HEK293 (cell line): Measurements from ENCODE around the gene C1QB.
"Not testable (repeated sequence)": the region's sequence is repeated elsewhere in the genome, so short reads cannot be mapped to it uniquely, and the experiment has no call there.

Experiments used
- CTCF ChIA-PET: fragments of 350-600 bp; formaldehyde crosslinking; extraction: SDS; loops from one replicate; lab custom pipeline; 2021; ENCODE audit warnings: antibody characterized with exemption; lab: Yijun Ruan, JAX
- POLR2A ChIA-PET: fragments of 300-600 bp; formaldehyde crosslinking; extraction: SDS; loops from one replicate; lab custom pipeline; 2020; ENCODE audit warnings: antibody characterized with exemption, inconsistent platforms; lab: Yijun Ruan, JAX
- H3K27ac ChIP-seq: fragments of 200-500 bp; sonication (Bioruptor generic); 2 replicates; pipeline ENCODE4 v1.5.1; 2014; ENCODE audit warnings: low read depth, low read length, control low read depth, inconsistent platforms; ENCODE audit errors: extremely low read depth
- H3K36me3 ChIP-seq, 2 experiments: fragments of 200-500 bp in 1 of 2; sonication (Bioruptor generic) in 1 of 2; 1 replicate in 1 of 2; 2 replicates in 1 of 2; pipeline ENCODE4 v1.5.1; 2014 to 2017; ENCODE audit warnings: inconsistent platforms in 2 of 2, low read length in 2 of 2; ENCODE audit not compliant: control insufficient read depth in 2 of 2, insufficient read depth in 1 of 2
- H3K4me1 ChIP-seq: fragments of 200-500 bp; sonication (Bioruptor generic); 2 replicates; pipeline ENCODE4 v1.5.1; 2014; ENCODE audit warnings: mild to moderate bottlenecking, low read length, inconsistent platforms; ENCODE audit not compliant: control insufficient read depth, insufficient read depth
- H3K4me3 ChIP-seq: 2 replicates; pipeline ENCODE4 v1.5.1; 2011; ENCODE audit warnings: low read depth, mild to moderate bottlenecking, control low read depth, low read length, moderate library complexity
- H3K9me3 ChIP-seq: fragments of 200-500 bp; sonication (Bioruptor generic); 2 replicates; pipeline ENCODE4 v1.5.1; 2014; ENCODE audit warnings: low read depth, low read length, inconsistent platforms; ENCODE audit not compliant: control insufficient read depth, insufficient read depth
- ELK4 ChIP-seq: IDR thresholded peaks from 2 replicates; pipeline ENCODE4 v1.6.1; 2011; ENCODE audit warnings: mild to moderate bottlenecking, low read depth, low read length, borderline replicate concordance
- INSM2 ChIP-seq: fragments of 450-650 bp; formaldehyde crosslinking; IDR thresholded peaks from 2 replicates; pipeline ENCODE4 v1.5.1; 2016; ENCODE audit warnings: missing biosample characterization, missing genetic modification characterization
- SP7 ChIP-seq: fragments of 450-650 bp; formaldehyde crosslinking; IDR thresholded peaks from 2 replicates; pipeline ENCODE4 v1.5.1; 2016; ENCODE audit warnings: missing biosample characterization, missing genetic modification characterization
- WT1 ChIP-seq: fragments of 450-650 bp; formaldehyde crosslinking; IDR thresholded peaks from 2 replicates; pipeline ENCODE4 v1.5.1; 2016; ENCODE audit warnings: missing biosample characterization, missing genetic modification characterization
- ZIC2 ChIP-seq: fragments of 450-650 bp; formaldehyde crosslinking; IDR thresholded peaks from 2 replicates; pipeline ENCODE4 v1.5.1; 2016; ENCODE audit warnings: missing biosample characterization, missing genetic modification characterization
- ZNF121 ChIP-seq: fragments of 450-650 bp; formaldehyde crosslinking; IDR thresholded peaks from 2 replicates; pipeline ENCODE4 v1.5.1; 2016; ENCODE audit warnings: missing biosample characterization, missing genetic modification characterization
- ZNF146 ChIP-seq: fragments of 450-650 bp; formaldehyde crosslinking; IDR thresholded peaks from 2 replicates; pipeline ENCODE4 v1.5.1; 2016; ENCODE audit warnings: missing biosample characterization, missing genetic modification characterization
- ZNF18 ChIP-seq: fragments of 450-650 bp; formaldehyde crosslinking; IDR thresholded peaks from 2 replicates; pipeline ENCODE4 v1.5.1; 2016; ENCODE audit warnings: missing biosample characterization, missing genetic modification characterization
- ZNF324 ChIP-seq: fragments of 450-650 bp; formaldehyde crosslinking; IDR thresholded peaks from 2 replicates; pipeline ENCODE4 v1.5.1; 2016; ENCODE audit warnings: missing biosample characterization, missing genetic modification characterization
- ZNF513 ChIP-seq: fragments of 450-650 bp; IDR thresholded peaks from 2 replicates; pipeline ENCODE4 v1.5.1; 2018; ENCODE audit warnings: missing biosample characterization, missing genetic modification characterization
- ZNF654 ChIP-seq: fragments of 450-650 bp; formaldehyde crosslinking; IDR thresholded peaks from 2 replicates; pipeline ENCODE4 v1.5.1; 2016; ENCODE audit warnings: low read depth, missing biosample characterization, missing genetic modification characterization
- ZNF664 ChIP-seq: fragments of 450-650 bp; formaldehyde crosslinking; IDR thresholded peaks from 2 replicates; pipeline ENCODE4 v1.5.1; 2016; ENCODE audit warnings: missing biosample characterization, missing genetic modification characterization
- ZNF704 ChIP-seq: fragments of 450-650 bp; formaldehyde crosslinking; IDR thresholded peaks from 2 replicates; pipeline ENCODE4 v1.5.1; 2016; ENCODE audit warnings: missing biosample characterization, missing genetic modification characterization
- ZNF785 ChIP-seq: fragments of 450-650 bp; formaldehyde crosslinking; IDR thresholded peaks from 2 replicates; pipeline ENCODE4 v1.5.1; 2016; ENCODE audit warnings: missing biosample characterization, missing genetic modification characterization
- ZSCAN23 ChIP-seq: fragments of 450-650 bp; formaldehyde crosslinking; IDR thresholded peaks from 2 replicates; pipeline ENCODE4 v1.5.1; 2016; ENCODE audit warnings: missing biosample characterization, missing genetic modification characterization

The C1QB gene

GRCh38 chr1:22705586-22705985 is 52.5 kb downstream of the C1QB start:
- POLR2A ChIA-PET, result no interaction called here
- CTCF ChIA-PET, result interaction anchor here (0.6 to 3.7 kb wide), 17 partner anchors 9 to 285 kb away, joined by 3 to 64 read pairs (median 9); no protein-coding TSS in a partner anchor
- H3K4me1 ChIP-seq, result no peaks in the 10 kb centered on the region
- TF ChIP-seq ZNF121 (tag by site-specific recombination) (no peak), SP7 (tag by site-specific recombination) (no peak), ZNF324 (tag by site-specific recombination) (no peak), ZIC2 (tag by site-specific recombination) (no peak), ZNF654 (tag by site-specific recombination) (no peak), INSM2 (no peak), ZNF785 (tag by site-specific recombination) (no peak), WT1 (no peak)
- no peak overlapping the region for H3K27ac ChIP-seq
- no peaks in the 10 kb centered on the region for H3K9me3 ChIP-seq
- H3K4me3 ChIP-seq, result no peak overlapping the region
- H3K36me3 ChIP-seq, result no peaks in the 10 kb centered on the region

- CTCF ChIA-PET, H3K36me3 ChIP-seq, H3K4me3 ChIP-seq, H3K9me3 ChIP-seq, H3K27ac ChIP-seq, POLR2A ChIA-PET, H3K4me1 ChIP-seq: not testable (repeated sequence)
- peak; percentile 95 for TF ChIP-seq ZNF146
Observed at GRCh38 chr1:22706100-22706499, 53.1 kb downstream of the C1QB start.

GRCh38 chr1:22708777-22709176 is 55.7 kb downstream of the C1QB start:
- Histone ChIP-seq H3K4me1 (peaks cover 2% of the 10 kb centered on the region; the same call in 1 of the 2 replicates), H3K4me3 (no peak overlapping the region), H3K9me3 (no peaks in the 10 kb centered on the region), H3K27ac (no peak overlapping the region), H3K36me3 (no peaks in the 10 kb centered on the region)
- TF ChIP-seq ZNF513 (tag by site-specific recombination), result no peak
- TF ChIP-seq ZNF664 (tag by site-specific recombination), result peak; percentile 63; the same call in 1 of the 2 replicates
- ChIA-PET POLR2A (no interaction called here), CTCF (interaction anchor here (0.6 to 2.1 kb wide), 12 partner anchors 9 to 461 kb away, joined by 3 to 13 read pairs (median 3); no protein-coding TSS in a partner anchor)

GRCh38 chr1:22709227-22709626 is 56.2 kb downstream of the C1QB start:
- TF ChIP-seq ELK4 (no peak), ZNF18 (no peak), ZSCAN23 (tag by site-specific recombination) (no peak), ZNF704 (tag by site-specific recombination) (no peak)
- H3K4me3 ChIP-seq, result no peak overlapping the region
- ChIA-PET CTCF (interaction anchor here (0.6 to 2.1 kb wide), 7 partner anchors 10 to 157 kb away, joined by 3 to 13 read pairs (median 4); no protein-coding TSS in a partner anchor), POLR2A (no interaction called here)
- H3K4me1 ChIP-seq, result peaks cover 2% of the 10 kb centered on the region; the same call in 1 of the 2 replicates
- H3K9me3 ChIP-seq, result no peaks in the 10 kb centered on the region
- H3K36me3 ChIP-seq, result no peaks in the 10 kb centered on the region
- no peak overlapping the region for H3K27ac ChIP-seq
